Breast epithelium (tissue), 4 donors: ENCODE data around the gene HSF5. TPM values are rescaled to one million over a fixed set of nuclear protein-coding genes. Genes with fewer than 3 reads are reported as not detected.

Experiments
- DNase-seq, 2 donors: peaks; one replicate each; pipeline ENCODE4 v3.0.0-alpha.2; 2019; ENCODE audit warnings: low spot score in 2 of 2
- H3K27ac ChIP-seq, 2 donors: fragments of 200-600 bp; sonication (generic) in 1 of 2; one replicate each; pipeline ENCODE4 v1.5.1; 2016 to 2019; ENCODE audit warnings: mild to moderate bottlenecking in 1 of 2
- H3K27me3 ChIP-seq, 2 donors: fragments of 200-600 bp; sonication (generic) in 1 of 2; one replicate each; pipeline versions ENCODE4 v1.5.1 to v1.6.0; 2017 to 2019; ENCODE audit warnings: control low read depth in 1 of 2, mild to moderate bottlenecking in 1 of 2
- H3K36me3 ChIP-seq: fragments of 200-600 bp; one replicate; pipeline ENCODE4 v1.5.1; 2019
- H3K4me1 ChIP-seq, 2 donors: fragments of 200-600 bp; sonication (generic); one replicate each; pipeline ENCODE4 v1.5.1; 2016 to 2019; ENCODE audit warnings: control low read depth in 1 of 2
- H3K4me3 ChIP-seq, 3 donors: fragments of 200-600 bp; sonication (generic); 1 replicate in 2 of 3; 2 replicates in 1 of 3; pipeline ENCODE4 v1.5.1; 2016 to 2019; ENCODE audit warnings: mild to moderate bottlenecking in 3 of 3, moderate library complexity in 2 of 3
- H3K9me3 ChIP-seq, 2 donors: fragments of 200-600 bp; sonication (generic) in 1 of 2; one replicate each; pipeline ENCODE4 v1.5.1; 2016 to 2019; ENCODE audit warnings: control low read depth in 1 of 2
- CTCF ChIP-seq, 3 donors: fragments of 450-650 bp; IDR thresholded peaks; one replicate each; pipeline ENCODE4 v1.5.1; 2016 to 2017; ENCODE audit warnings: antibody characterized with exemption in 3 of 3, mild to moderate bottlenecking in 3 of 3, moderate library complexity in 3 of 3
- POLR2A ChIP-seq: fragments of 450-650 bp; IDR thresholded peaks from one replicate; pipeline ENCODE4 v1.6.1; 2016; ENCODE audit warnings: antibody characterized with exemption, mild to moderate bottlenecking, moderate library complexity
- POLR2AphosphoS5 ChIP-seq, 3 donors: sonication (generic); formaldehyde crosslinking; IDR thresholded peaks; one replicate each; pipeline ENCODE4 v1.6.1; 2017; ENCODE audit warnings: antibody characterized with exemption in 3 of 3
- intact Hi-C: fragments of 100-400 bp; cut with DNase I; formaldehyde crosslinking; loops from one replicate; pipeline ENCODE4 v1.15.1; 2023; ENCODE audit warnings: low total_unique reads
- total RNA-seq, 3 donors: library from RNA; depleted of rRNA; stranded (reverse); fragments of >200 nt; gene quantifications; one replicate each; pipeline ENCODE4 v1.1.0, GENCODE V29; 2016

HSF5 gene
- under 1 TPM; under 0.01 to 0.33 (median 0.32) TPM for total RNA-seq

GRCh38 chr17:58487589-58488427, at the start of gene HSF5:
HSF5 (minus strand) TSS chr17:58488408; CDS start chr17:58488274, 134 bp downstream.
- H3K4me1 ChIP-seq, result no peaks in the 10 kb centered on the region
- no peak within 1 kb of the TSS for H3K27ac ChIP-seq
- H3K9me3 ChIP-seq, result no peaks in the 10 kb centered on the region
- TF ChIP-seq POLR2AphosphoS5 (IDR thresholded peaks at IDR 0.05) (no peak), POLR2A (no peak)
- H3K4me3 ChIP-seq, result peak within 1 kb of the TSS in 2 of 3 donors; percentile 12 to 27
- intact Hi-C loops, result no loop called here
- peaks cover 6% of the 10 kb centered on the region for H3K36me3 ChIP-seq
- DNase-seq, result no peak
- no peaks in the 10 kb centered on the region for H3K27me3 ChIP-seq

- intact Hi-C loops, result no loop called here
- H3K9me3 ChIP-seq, result no peaks in the 10 kb centered on the region
- DNase-seq, result no peak
- TF ChIP-seq POLR2AphosphoS5 (IDR thresholded peaks at IDR 0.05), result no peak
- no peak for TF ChIP-seq CTCF (IDR thresholded peaks at IDR 0.05)
- TF ChIP-seq POLR2A, result no peak
- no peak overlapping the region for H3K4me3 ChIP-seq
- H3K27ac ChIP-seq, result no peak overlapping the region
- H3K27me3 ChIP-seq, result no peaks in the 10 kb centered on the region
- H3K36me3 ChIP-seq, result no peaks in the 10 kb centered on the region
- peaks cover 0 to 4% of the 10 kb centered on the region in 2 donors for H3K4me1 ChIP-seq
Measured at GRCh38 chr17:58537266-58537665, 49.1 kb upstream of the HSF5 start.

GRCh38 chr17:58536542-58536941, 48.3 kb upstream of the HSF5 start:
- H3K27me3 ChIP-seq, result no peaks in the 10 kb centered on the region
- no peaks in the 10 kb centered on the region for H3K36me3 ChIP-seq
- no peak for DNase-seq
- intact Hi-C loops, result no loop called here
- H3K9me3 ChIP-seq, result no peaks in the 10 kb centered on the region
- H3K27ac ChIP-seq, result no peak overlapping the region
- no peak overlapping the region for H3K4me3 ChIP-seq
- TF ChIP-seq POLR2A (no peak), CTCF (IDR thresholded peaks at IDR 0.05) (no peak), POLR2AphosphoS5 (IDR thresholded peaks at IDR 0.05) (no peak)
- peaks cover 0 to 5% of the 10 kb centered on the region in 2 donors for H3K4me1 ChIP-seq

GRCh38 chr17:58535431-58535830, 47.2 kb upstream of the HSF5 start:
- Histone ChIP-seq H3K36me3 (no peaks in the 10 kb centered on the region), H3K27me3 (no peaks in the 10 kb centered on the region), H3K27ac (no peak overlapping the region), H3K4me1 (peaks cover 0 to 5% of the 10 kb centered on the region in 2 donors), H3K4me3 (no peak overlapping the region), H3K9me3 (no peaks in the 10 kb centered on the region)
- DNase-seq, result no peak
- intact Hi-C loops, result no loop called here
- no peak for TF ChIP-seq POLR2A
- TF ChIP-seq CTCF (IDR thresholded peaks at IDR 0.05), result no peak
- no peak for TF ChIP-seq POLR2AphosphoS5 (IDR thresholded peaks at IDR 0.05)

- Histone ChIP-seq H3K27me3 (no peaks in the 10 kb centered on the region), H3K4me3 (no peak overlapping the region), H3K9me3 (no peaks in the 10 kb centered on the region), H3K4me1 (peaks cover 0 to 5% of the 10 kb centered on the region in 2 donors), H3K27ac (no peak overlapping the region), H3K36me3 (no peaks in the 10 kb centered on the region)
- no peak for DNase-seq
- TF ChIP-seq POLR2AphosphoS5 (IDR thresholded peaks at IDR 0.05) (no peak), CTCF (IDR thresholded peaks at IDR 0.05) (no peak), POLR2A (no peak)
- intact Hi-C loops, result loop anchor here (1.0 kb wide), 1 partner anchor 9 kb away; a partner anchor contains a TSS
Measured at GRCh38 chr17:58534901-58535421, 46.8 kb upstream of the HSF5 start.
